B cell (primary cell): ENCODE data around the gene TOP3B. TPM values are rescaled to one million over a fixed set of nuclear protein-coding genes. Genes with fewer than 3 reads are reported as not detected.

Source experiments
- ATAC-seq: fragments of 200-7000 bp; cut with Tn5 transposase; one replicate; pipeline ENCODE4 v1.10.0; 2021; ENCODE audit warnings: low read depth, mild to moderate bottlenecking, moderate number of reproducible peaks, moderate library complexity
- CTCF ChIA-PET: fragments of 350-600 bp; sonication (Branson Sonifier 250); formaldehyde crosslinking; loops from one replicate; lab custom pipeline; 2021; ENCODE audit warnings: antibody characterized with exemption, inconsistent platforms; lab: Charles Lee
- POLR2A ChIA-PET: fragments of 350-600 bp; sonication (Branson Sonifier 250); formaldehyde crosslinking; loops from one replicate; lab custom pipeline; 2021; ENCODE audit warnings: antibody characterized with exemption; lab: Charles Lee
- DNase-seq: peaks from one replicate; pipeline ENCODE4 v3.0.0; 2013
- H2AFZ ChIP-seq: 2 replicates; pipeline ENCODE4 v1.6.1; 2012; ENCODE audit warnings: mild to moderate bottlenecking, low read depth, low read length; ENCODE audit not compliant: insufficient read depth, poor library complexity, severe bottlenecking
- H3K27ac ChIP-seq, 2 donors: 1 replicate in 1 of 2; 2 replicates in 1 of 2; pipeline ENCODE4 v1.5.1; 2012 to 2013; ENCODE audit warnings: low read length in 2 of 2, mild to moderate bottlenecking in 2 of 2, moderate library complexity in 1 of 2
- H3K27me3 ChIP-seq, 4 experiments: fragments of 200-600 bp in 1 of 4; sonication (generic) in 1 of 4; replicated peaks in 1 of 4; 1 replicate in 2 of 4; 2 replicates in 2 of 4; pipeline versions ENCODE4 v1.6.1 to v1.7.0; 2013 to 2016; ENCODE audit warnings: low read length in 3 of 4, mild to moderate bottlenecking in 2 of 4, mixed read lengths in 1 of 4, moderate library complexity in 1 of 4; ENCODE audit not compliant: insufficient read depth in 4 of 4, control insufficient read depth in 3 of 4; ENCODE audit errors: control extremely low read depth in 1 of 4
- H3K36me3 ChIP-seq, 2 experiments: replicated peaks in 1 of 2; 1 replicate in 1 of 2; 2 replicates in 1 of 2; pipeline versions ENCODE4 v1.6.1 to v1.7.1; 2013; ENCODE audit warnings: low read length in 1 of 2; ENCODE audit not compliant: insufficient read depth in 2 of 2, control insufficient read depth in 1 of 2; ENCODE audit errors: control extremely low read depth in 1 of 2, extremely low read depth in 1 of 2
- H3K4me1 ChIP-seq, 2 donors: fragments of 200-600 bp in 1 of 2; sonication (generic) in 1 of 2; 1 replicate in 1 of 2; 2 replicates in 1 of 2; pipeline versions ENCODE4 v1.5.1 to v1.6.1; 2013 to 2017; ENCODE audit warnings: low read length in 2 of 2; ENCODE audit not compliant: control insufficient read depth in 2 of 2, insufficient read depth in 2 of 2
- H3K4me2 ChIP-seq: replicated peaks from 2 replicates; pipeline ENCODE3; 2012; ENCODE audit warnings: mild to moderate bottlenecking, low read depth, low read length; ENCODE audit not compliant: poor library complexity, severe bottlenecking
- H3K4me3 ChIP-seq, 5 experiments: fragments of 200-600 bp in 1 of 5; sonication (generic) in 1 of 5; 1 replicate in 3 of 5; 2 replicates in 2 of 5; pipeline versions ENCODE4 v1.5.1 to v1.7.0; 2011 to 2016; ENCODE audit warnings: low read length in 4 of 5, mild to moderate bottlenecking in 4 of 5, low read depth in 2 of 5, control low read depth in 1 of 5, moderate library complexity in 1 of 5; ENCODE audit not compliant: insufficient read depth in 1 of 5; ENCODE audit errors: control extremely low read depth in 1 of 5, extremely low read depth in 1 of 5
- H3K79me2 ChIP-seq: fragments of 200-600 bp; sonication (generic); one replicate; pipeline ENCODE4 v1.6.0; 2016; ENCODE audit warnings: low read length; ENCODE audit not compliant: control insufficient read depth, insufficient read depth
- H3K9ac ChIP-seq: fragments of 200-600 bp; sonication (generic); 2 replicates; pipeline ENCODE4 v1.6.1; 2017; ENCODE audit warnings: mild to moderate bottlenecking, low read length, moderate library complexity
- H3K9me3 ChIP-seq, 3 donors: one replicate each; pipeline versions ENCODE4 v1.6.1 to v1.7.1; 2013; ENCODE audit warnings: low read length in 2 of 3; ENCODE audit not compliant: control insufficient read depth in 2 of 3, insufficient read depth in 1 of 3; ENCODE audit errors: control extremely low read depth in 1 of 3
- H4K20me1 ChIP-seq: 2 replicates; pipeline ENCODE4 v1.6.0; 2012; ENCODE audit warnings: mild to moderate bottlenecking, low read length; ENCODE audit not compliant: insufficient read depth, control insufficient read depth, poor library complexity, severe bottlenecking
- H3K27ac Mint-ChIP-seq: one replicate; pipeline ENCODE4 v1.8.0; 2021; ENCODE audit warnings: mixed read lengths
- H3K27me3 Mint-ChIP-seq: one replicate; pipeline ENCODE4 v1.8.0; 2021; ENCODE audit warnings: mixed read lengths
- H3K4me1 Mint-ChIP-seq: one replicate; pipeline ENCODE4 v1.8.0; 2021; ENCODE audit warnings: mixed read lengths
- H3K4me3 Mint-ChIP-seq: one replicate; pipeline ENCODE4 v1.8.0; 2021; ENCODE audit warnings: mixed read lengths
- H3K9me3 Mint-ChIP-seq: one replicate; pipeline ENCODE4 v1.8.0; 2022; ENCODE audit warnings: mixed read lengths; ENCODE audit not compliant: insufficient read depth
- CTCF ChIP-seq: fragments of 200-600 bp; IDR thresholded peaks from one replicate; pipeline ENCODE4 v1.8.0; 2022; ENCODE audit warnings: antibody characterized with exemption, mild to moderate bottlenecking
- EZH2 ChIP-seq: IDR thresholded peaks from 2 replicates; pipeline ENCODE4 v1.6.1; 2012; ENCODE audit warnings: borderline replicate concordance, low read depth, mild to moderate bottlenecking, moderate library complexity, low read length; ENCODE audit not compliant: insufficient read depth, poor library complexity, severe bottlenecking
- WGBS: methylation state at CpG from one replicate; pipeline ENCODE4 v1.1.5; 2013; ENCODE audit warnings: missing lambda C conversion rate; ENCODE audit not compliant: insufficient coverage; 5-methylcytosine and 5-hydroxymethylcytosine counted together
- intact Hi-C: fragments of 100-400 bp; cut with micrococcal nuclease; formaldehyde crosslinking; loops from one replicate; pipeline ENCODE4 v1.10.0; 2022
- polyA plus RNA-seq: library from polyadenylated mRNA; depleted of rRNA; stranded (reverse); fragments of >200 nt; gene quantifications from 2 replicates; pipeline ENCODE4 v1.2.3, GENCODE V29; 2012
- total RNA-seq, 2 donors: library from RNA; stranded (reverse); fragments of 120-200 nt in 1 of 2; gene quantifications; 1 replicate in 1 of 2; 2 replicates in 1 of 2; pipeline versions ENCODE4 v1.2.3 to v1.2.4, GENCODE V29; 2013 to 2022

TOP3B gene
- total and polyA plus RNA-seq, 2 donors (not counting 1 experiment from before 2014, with no cell fraction given) = 77.1 to 105 TPM

GRCh38 chr22:21966643-21967516 lies 15.7 kb downstream of the TOP3B start:
- H3K4me3 Mint-ChIP-seq = no peak overlapping the region
- H3K4me2 ChIP-seq = no peak overlapping the region
- no peaks in the 10 kb centered on the region for H3K27me3 Mint-ChIP-seq
- TF ChIP-seq EZH2 (no peak), CTCF (no peak)
- ChIA-PET CTCF (interaction anchor here (1.5 kb wide), 1 partner anchor 14 kb away, joined by 6 read pairs; the partner anchor contains the start of gene PPM1F), POLR2A (interaction anchor here (0.5 kb wide), 1 partner anchor 909 kb away, joined by 4 read pairs; no protein-coding TSS in a partner anchor)
- H3K9me3 Mint-ChIP-seq = no peaks in the 10 kb centered on the region
- H3K4me1 ChIP-seq = no peaks in the 10 kb centered on the region
- intact Hi-C loops = no loop called here
- H3K79me2 ChIP-seq = peaks cover 6% of the 10 kb centered on the region
- H3K4me1 Mint-ChIP-seq = no peaks in the 10 kb centered on the region
- H4K20me1 ChIP-seq = no peaks in the 10 kb centered on the region
- H3K27ac Mint-ChIP-seq = no peak overlapping the region
- no peak overlapping the region for H2AFZ ChIP-seq
- ATAC-seq = no peak
- H3K9ac ChIP-seq = no peak overlapping the region
- DNase-seq = no peak
- H3K4me3 ChIP-seq = no peak overlapping the region
- H3K9me3 ChIP-seq = no peaks in the 10 kb centered on the region
- no peak overlapping the region for H3K27ac ChIP-seq
- H3K36me3 ChIP-seq = peaks cover 0 to 89% of the 10 kb centered on the region in 2 experiments
- H3K27me3 ChIP-seq = no peaks in the 10 kb centered on the region
- WGBS = 98% methylated on average over 15 of the region's 16 CpGs

GRCh38 chr22:21965762-21966288 lies 16.8 kb downstream of the TOP3B start:
- Mint-ChIP-seq H3K27ac (no peak overlapping the region), H3K27me3 (no peaks in the 10 kb centered on the region), H3K9me3 (no peaks in the 10 kb centered on the region), H3K4me3 (no peak overlapping the region), H3K4me1 (no peaks in the 10 kb centered on the region)
- H3K9ac ChIP-seq = no peak overlapping the region
- POLR2A ChIA-PET = no interaction called here
- CTCF ChIA-PET = interaction anchor here (1.5 kb wide), 1 partner anchor 13 kb away, joined by 6 read pairs; the partner anchor contains the start of gene PPM1F
- H3K4me3 ChIP-seq = no peak overlapping the region
- no peak for DNase-seq
- H2AFZ ChIP-seq = no peak overlapping the region
- no peak for ATAC-seq
- TF ChIP-seq CTCF = no peak
- no peak for TF ChIP-seq EZH2
- H4K20me1 ChIP-seq = no peaks in the 10 kb centered on the region
- H3K27ac ChIP-seq = no peak overlapping the region
- H3K27me3 ChIP-seq = no peaks in the 10 kb centered on the region
- intact Hi-C loops = no loop called here
- H3K4me1 ChIP-seq = no peaks in the 10 kb centered on the region
- WGBS = 100% methylated on average over 5 of the region's 6 CpGs
- no peak overlapping the region for H3K4me2 ChIP-seq
- peaks cover 0 to 88% of the 10 kb centered on the region in 2 experiments for H3K36me3 ChIP-seq
- no peaks in the 10 kb centered on the region for H3K79me2 ChIP-seq
- no peaks in the 10 kb centered on the region for H3K9me3 ChIP-seq
